ENCODE results near the gene KCNQ1.

KCNQ1 gene

GRCh38 chr11:2647953-2648352, 203.1 kb downstream of the KCNQ1 start:
- H3K4me3 ChIP-seq (ENCODE audit: low read depth, low read length): no peak overlapping the region
- in situ Hi-C loops (cut with HindIII; ENCODE audit: low sequenced_read_pairs): no loop called here
- no peak for DNase-seq (ENCODE audit: low read depth)
- TF ChIP-seq CTCF (IDR thresholded peaks at IDR 0.05; ENCODE audit: low read depth, low read length, missing control alignments): no peak

- TF ChIP-seq CTCF (IDR thresholded peaks at IDR 0.05; ENCODE audit: low read depth, low read length, missing control alignments): no peak
- in situ Hi-C loops (cut with HindIII; ENCODE audit: low sequenced_read_pairs): no loop called here
Measured at GRCh38 chr11:2649400-2649799, 204.6 kb downstream of the KCNQ1 start.

GRCh38 chr11:2649848-2650247, 205.0 kb downstream of the KCNQ1 start:
- TF ChIP-seq CTCF (IDR thresholded peaks at IDR 0.05; ENCODE audit: low read depth, low read length, missing control alignments): no peak
- DNase-seq (ENCODE audit: low read depth): no peak
- in situ Hi-C loops (cut with HindIII; ENCODE audit: low sequenced_read_pairs): loop anchor here (5.0 to 25.0 kb wide), 3 partner anchors 43 to 212 kb away; no protein-coding TSS in a partner anchor
- H3K4me3 ChIP-seq (ENCODE audit: low read depth, low read length): no peak overlapping the region

More at GRCh38 chr11:2649400-2649799, 204.6 kb downstream of the KCNQ1 start:
- DNase-seq (ENCODE audit: low read depth): no peak
- no peak overlapping the region for H3K4me3 ChIP-seq (ENCODE audit: low read depth, low read length)

GRCh38 chr11:2650343-2650867, 205.6 kb downstream of the KCNQ1 start:
- TF ChIP-seq CTCF (IDR thresholded peaks at IDR 0.05; ENCODE audit: low read depth, low read length, missing control alignments): no peak
- no peak overlapping the region for H3K4me3 ChIP-seq (ENCODE audit: low read depth, low read length)
- in situ Hi-C loops (cut with HindIII; ENCODE audit: low sequenced_read_pairs): loop anchor here (5.0 to 25.0 kb wide), 3 partner anchors 43 to 212 kb away; no protein-coding TSS in a partner anchor
- DNase-seq (ENCODE audit: low read depth): no peak

- DNase-seq (ENCODE audit: low read depth): no peak
- no peak overlapping the region for H3K4me3 ChIP-seq (ENCODE audit: low read depth, low read length)
- no peak for TF ChIP-seq CTCF (IDR thresholded peaks at IDR 0.05; ENCODE audit: low read depth, low read length, missing control alignments)
- in situ Hi-C loops (cut with HindIII; ENCODE audit: low sequenced_read_pairs): loop anchor here (5.0 to 25.0 kb wide), 3 partner anchors 44 to 211 kb away; no protein-coding TSS in a partner anchor
Measured at GRCh38 chr11:2651054-2651617, 206.3 kb downstream of the KCNQ1 start.

GRCh38 chr11:2651826-2652271, 207.0 kb downstream of the KCNQ1 start:
- no peak for TF ChIP-seq CTCF (IDR thresholded peaks at IDR 0.05; ENCODE audit: low read depth, low read length, missing control alignments)
- no peak overlapping the region for H3K4me3 ChIP-seq (ENCODE audit: low read depth, low read length)
- no peak for DNase-seq (ENCODE audit: low read depth)
- in situ Hi-C loops (cut with HindIII; ENCODE audit: low sequenced_read_pairs): loop anchor here (5.0 to 25.0 kb wide), 3 partner anchors 45 to 210 kb away; no protein-coding TSS in a partner anchor

Data from astrocyte of the cerebellum (primary cell).